CD14-positive monocyte (primary cell): ENCODE data around the gene CEND1. TPM values are rescaled to one million over a fixed set of nuclear protein-coding genes. Genes with fewer than 3 reads are reported as not detected.

Experiments
- DNase-seq, 3 donors: peaks; one replicate each; pipeline ENCODE4 v3.0.0-alpha.2; 2011 to 2022
- H2AFZ ChIP-seq: 2 replicates; pipeline ENCODE4 v1.6.0; 2012; ENCODE audit warnings: mild to moderate bottlenecking, low read depth, low read length, inconsistent platforms; ENCODE audit not compliant: insufficient read depth, poor library complexity, severe bottlenecking
- H3K27ac ChIP-seq, 2 donors: 1 replicate in 1 of 2; 2 replicates in 1 of 2; pipeline ENCODE4 v1.5.1; 2012 to 2013; ENCODE audit warnings: low read length in 2 of 2, control low read depth in 1 of 2, inconsistent platforms in 1 of 2, low read depth in 1 of 2, mild to moderate bottlenecking in 1 of 2
- H3K27me3 ChIP-seq, 2 donors: one replicate each; pipeline versions ENCODE4 v1.6.0 to v1.6.1; 2011 to 2013; ENCODE audit warnings: low read length in 2 of 2; ENCODE audit not compliant: control insufficient read depth in 2 of 2, insufficient read depth in 2 of 2
- H3K36me3 ChIP-seq, 2 donors: replicated peaks in 1 of 2; 1 replicate in 1 of 2; 2 replicates in 1 of 2; pipeline versions ENCODE4 v1.5.1 to v1.6.1; 2012 to 2013; ENCODE audit warnings: low read length in 2 of 2, control low read depth in 1 of 2, inconsistent platforms in 1 of 2, mild to moderate bottlenecking in 1 of 2; ENCODE audit not compliant: insufficient read depth in 2 of 2, control insufficient read depth in 1 of 2
- H3K4me1 ChIP-seq, 2 donors: 1 replicate in 1 of 2; 2 replicates in 1 of 2; pipeline versions ENCODE4 v1.5.1 to v1.6.1; 2012 to 2013; ENCODE audit warnings: low read length in 2 of 2, control low read depth in 1 of 2, inconsistent platforms in 1 of 2, mild to moderate bottlenecking in 1 of 2, moderate library complexity in 1 of 2; ENCODE audit not compliant: insufficient read depth in 2 of 2, control insufficient read depth in 1 of 2
- H3K4me2 ChIP-seq: replicated peaks from 2 replicates; pipeline ENCODE3; 2012; ENCODE audit warnings: low read length, moderate library complexity, mild to moderate bottlenecking; ENCODE audit not compliant: poor library complexity, severe bottlenecking; ENCODE audit errors: extremely low read depth
- H3K4me3 ChIP-seq, 3 experiments: fragments of 200-600 bp in 1 of 3; sonication (generic) in 1 of 3; replicated peaks in 1 of 3; 1 replicate in 2 of 3; 2 replicates in 1 of 3; pipeline ENCODE4 v1.5.1; 2011 to 2013; ENCODE audit warnings: low read length in 3 of 3, mild to moderate bottlenecking in 3 of 3, control low read depth in 2 of 3, low read depth in 2 of 3, inconsistent platforms in 1 of 3, moderate library complexity in 1 of 3
- H3K79me2 ChIP-seq: 2 replicates; pipeline ENCODE4 v1.6.0; 2012; ENCODE audit warnings: mild to moderate bottlenecking, control low read depth, inconsistent platforms, low read length, moderate library complexity; ENCODE audit not compliant: insufficient read depth
- H3K9ac ChIP-seq: 2 replicates; pipeline ENCODE4 v1.6.0; 2017; ENCODE audit warnings: low read length, mild to moderate bottlenecking; ENCODE audit not compliant: insufficient read depth, poor library complexity, severe bottlenecking
- H3K9me3 ChIP-seq, 2 donors: replicated peaks in 1 of 2; 1 replicate in 1 of 2; 2 replicates in 1 of 2; pipeline versions ENCODE4 v1.5.1 to v1.6.1; 2012 to 2013; ENCODE audit warnings: low read length in 2 of 2, control low read depth in 1 of 2; ENCODE audit not compliant: control insufficient read depth in 1 of 2, insufficient read depth in 1 of 2
- H4K20me1 ChIP-seq: 2 replicates; pipeline ENCODE4 v1.6.0; 2012; ENCODE audit warnings: mild to moderate bottlenecking, low read length, control low read depth, moderate library complexity; ENCODE audit not compliant: insufficient read depth
- H3K27ac Mint-ChIP-seq, 7 donors: one replicate each; pipeline ENCODE4 v1.8.0; 2020; ENCODE audit warnings: mild to moderate bottlenecking in 7 of 7, mixed read lengths in 7 of 7, moderate library complexity in 6 of 7, inconsistent platforms in 2 of 7
- H3K27me3 Mint-ChIP-seq, 3 donors: one replicate each; pipeline ENCODE4 v1.8.0; 2021 to 2022; ENCODE audit warnings: low read depth in 3 of 3, mild to moderate bottlenecking in 3 of 3, mixed read lengths in 3 of 3, moderate library complexity in 3 of 3, inconsistent platforms in 1 of 3
- H3K36me3 Mint-ChIP-seq, 2 donors: one replicate each; pipeline ENCODE4 v1.8.0; 2020; ENCODE audit warnings: mixed read lengths in 2 of 2, inconsistent platforms in 1 of 2, mild to moderate bottlenecking in 1 of 2
- H3K4me1 Mint-ChIP-seq: one replicate; pipeline ENCODE4 v1.8.0; 2020; ENCODE audit warnings: mild to moderate bottlenecking, mixed read lengths
- H3K4me3 Mint-ChIP-seq, 2 donors: one replicate each; pipeline ENCODE4 v1.8.0; 2020; ENCODE audit warnings: mild to moderate bottlenecking in 2 of 2, mixed read lengths in 2 of 2, moderate library complexity in 1 of 2
- H3K9me3 Mint-ChIP-seq, 7 donors: one replicate each; pipeline ENCODE4 v1.8.0; 2020 to 2022; ENCODE audit warnings: mixed read lengths in 7 of 7, mild to moderate bottlenecking in 6 of 7, moderate library complexity in 6 of 7, inconsistent platforms in 2 of 7
- WGBS: methylation state at CpG from one replicate; pipeline ENCODE4 v1.1.5; 2013; ENCODE audit warnings: missing lambda C conversion rate; ENCODE audit not compliant: insufficient coverage; 5-methylcytosine and 5-hydroxymethylcytosine counted together
- intact Hi-C, 2 donors: fragments of 100-400 bp; cut with micrococcal nuclease; formaldehyde crosslinking; loops; one replicate each; pipeline versions ENCODE4 v1.15.0 to v1.15.1; 2023
- polyA plus RNA-seq, 3 donors: library from polyadenylated mRNA; depleted of rRNA in 1 of 3; unstranded in 2 of 3; stranded (reverse) in 1 of 3; fragments of 300-500 nt in 2 of 3; fragments of >200 nt in 1 of 3; fragmentation: Illumina TruSeq in 2 of 3; gene quantifications; 1 replicate in 2 of 3; 2 replicates in 1 of 3; pipeline ENCODE4 v1.2.3, GENCODE V29; 2012 to 2021
- TF ChIP-seq, protein P1 (sequence below): fragments of 200-600 bp; IDR thresholded peaks from one replicate; pipeline ENCODE4 v1.8.0; 2022; ENCODE audit warnings: antibody characterized with exemption, mild to moderate bottlenecking

The CEND1 gene
- polyA plus RNA-seq, 3 donors: not detected

DNA sequence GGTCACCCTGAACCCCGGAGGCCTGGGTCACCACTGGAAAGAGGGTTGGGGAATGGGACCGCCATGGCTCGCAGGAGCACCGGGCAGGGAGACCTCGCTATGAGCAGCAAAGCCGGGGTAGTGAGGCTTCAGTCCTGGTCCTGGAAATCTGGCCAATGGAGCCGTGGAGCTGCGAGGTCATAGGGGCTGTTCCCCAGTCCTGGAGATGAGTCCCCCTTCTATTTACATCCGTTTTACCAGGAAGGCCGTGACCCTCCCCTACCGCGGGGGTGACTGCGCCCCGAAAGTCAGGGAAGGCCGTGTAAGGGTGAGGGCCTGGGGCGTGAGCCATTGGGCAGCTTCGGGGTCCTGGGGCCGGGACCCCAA is 14.7 kb upstream of the CEND1 start:
- Histone ChIP-seq H3K36me3 (peaks cover 13 to 15% of the 10 kb centered on the region in 2 donors), H3K4me3 (peak overlapping the region; percentile 39 to 80 (median 48)), H3K79me2 (peaks cover 28% of the 10 kb centered on the region), H2AFZ (peak overlapping the region; percentile 87), H3K9me3 (no peaks in the 10 kb centered on the region), H3K27me3 (no peaks in the 10 kb centered on the region), H3K4me2 (peak overlapping the region; percentile 89), H3K9ac (peak overlapping the region; percentile 67), H3K27ac (no peak overlapping the region), H4K20me1 (peaks cover 11% of the 10 kb centered on the region), H3K4me1 (peaks cover 29 to 32% of the 10 kb centered on the region in 2 donors)
- no peak for DNase-seq
- Mint-ChIP-seq H3K36me3 (peaks cover 3 to 22% of the 10 kb centered on the region in 2 donors), H3K4me1 (peaks cover 30% of the 10 kb centered on the region), H3K27ac (no peak overlapping the region), H3K9me3 (peaks cover 0 to 3% (median 0%) of the 10 kb centered on the region in 7 donors), H3K27me3 (peaks cover 0 to 5% (median 2%) of the 10 kb centered on the region in 3 donors), H3K4me3 (peak overlapping the region; percentile 76 to 83)
- WGBS: 9% methylated on average over 12 of the region's 18 CpGs
- intact Hi-C loops: no loop called here
- TF ChIP-seq, protein P1, sequence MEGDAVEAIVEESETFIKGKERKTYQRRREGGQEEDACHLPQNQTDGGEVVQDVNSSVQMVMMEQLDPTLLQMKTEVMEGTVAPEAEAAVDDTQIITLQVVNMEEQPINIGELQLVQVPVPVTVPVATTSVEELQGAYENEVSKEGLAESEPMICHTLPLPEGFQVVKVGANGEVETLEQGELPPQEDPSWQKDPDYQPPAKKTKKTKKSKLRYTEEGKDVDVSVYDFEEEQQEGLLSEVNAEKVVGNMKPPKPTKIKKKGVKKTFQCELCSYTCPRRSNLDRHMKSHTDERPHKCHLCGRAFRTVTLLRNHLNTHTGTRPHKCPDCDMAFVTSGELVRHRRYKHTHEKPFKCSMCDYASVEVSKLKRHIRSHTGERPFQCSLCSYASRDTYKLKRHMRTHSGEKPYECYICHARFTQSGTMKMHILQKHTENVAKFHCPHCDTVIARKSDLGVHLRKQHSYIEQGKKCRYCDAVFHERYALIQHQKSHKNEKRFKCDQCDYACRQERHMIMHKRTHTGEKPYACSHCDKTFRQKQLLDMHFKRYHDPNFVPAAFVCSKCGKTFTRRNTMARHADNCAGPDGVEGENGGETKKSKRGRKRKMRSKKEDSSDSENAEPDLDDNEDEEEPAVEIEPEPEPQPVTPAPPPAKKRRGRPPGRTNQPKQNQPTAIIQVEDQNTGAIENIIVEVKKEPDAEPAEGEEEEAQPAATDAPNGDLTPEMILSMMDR: no peak

DNA sequence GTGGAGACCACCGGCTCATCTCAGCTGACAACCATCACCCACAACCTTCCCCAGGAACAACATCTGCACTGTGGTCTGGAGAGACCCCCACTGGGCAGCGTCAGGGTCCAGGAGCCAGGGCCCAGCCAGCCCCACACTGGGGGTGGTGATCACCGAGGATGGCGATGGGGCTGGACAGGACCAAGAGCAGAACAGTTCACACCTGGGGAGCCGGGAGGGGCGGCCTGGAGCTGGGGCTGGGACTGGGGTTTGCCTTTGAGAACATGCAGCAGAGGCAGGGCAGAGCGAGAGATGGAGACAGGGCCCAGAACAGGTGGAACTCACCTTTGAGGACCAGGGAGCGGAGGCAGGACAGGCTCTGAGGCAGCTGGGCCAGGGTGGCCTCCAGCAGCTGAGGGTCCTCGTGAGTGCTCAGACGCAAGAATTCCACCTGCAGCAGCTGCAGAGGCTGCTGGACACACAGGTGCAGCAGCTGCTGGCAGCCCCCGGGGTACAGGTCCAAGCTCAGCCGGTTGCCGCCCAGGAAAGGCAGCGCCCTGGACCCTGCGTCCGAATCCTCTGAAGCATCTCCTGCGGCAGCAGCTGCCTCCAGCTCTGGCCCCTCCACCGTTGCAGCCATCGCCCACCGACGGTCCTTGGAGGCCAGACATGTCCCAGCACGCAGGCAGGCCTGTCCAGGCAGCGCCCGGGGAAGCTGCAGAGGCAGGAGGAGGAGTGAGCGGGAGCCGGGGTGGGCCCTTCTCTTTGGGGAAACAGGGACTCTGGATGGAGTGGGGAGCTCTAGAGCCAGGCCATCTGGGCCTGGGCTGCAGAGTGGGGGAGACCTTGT is 14.1 kb upstream of the CEND1 start:
- Histone ChIP-seq H3K79me2 (peaks cover 25% of the 10 kb centered on the region), H3K9me3 (no peaks in the 10 kb centered on the region), H3K27ac (no peak overlapping the region), H3K9ac (peak overlapping the region; percentile 67), H3K27me3 (no peaks in the 10 kb centered on the region), H4K20me1 (peaks cover 11% of the 10 kb centered on the region), H3K4me1 (peaks cover 27 to 29% of the 10 kb centered on the region in 2 donors), H3K4me3 (peak overlapping the region in 1 of 3 experiments; percentile 80), H2AFZ (peak overlapping the region; percentile 87), H3K4me2 (peak overlapping the region; percentile 89), H3K36me3 (peaks cover 14 to 15% of the 10 kb centered on the region in 2 donors)
- peaks cover 3 to 22% of the 10 kb centered on the region in 2 donors for H3K36me3 Mint-ChIP-seq
- H3K4me1 Mint-ChIP-seq: peaks cover 30% of the 10 kb centered on the region
- H3K27ac Mint-ChIP-seq: no peak overlapping the region
- TF ChIP-seq, protein P1: no peak
- peak overlapping the region; percentile 76 to 83 for H3K4me3 Mint-ChIP-seq
- WGBS: 66% methylated on average over 25 of the region's 26 CpGs
- DNase-seq: no peak
- peaks cover 0 to 5% (median 2%) of the 10 kb centered on the region in 3 donors for H3K27me3 Mint-ChIP-seq
- intact Hi-C loops: no loop called here
- H3K9me3 Mint-ChIP-seq: peaks cover 0 to 3% (median 0%) of the 10 kb centered on the region in 7 donors
